ENCODE data around the gene CSNK2B.

The CSNK2B gene

DNA sequence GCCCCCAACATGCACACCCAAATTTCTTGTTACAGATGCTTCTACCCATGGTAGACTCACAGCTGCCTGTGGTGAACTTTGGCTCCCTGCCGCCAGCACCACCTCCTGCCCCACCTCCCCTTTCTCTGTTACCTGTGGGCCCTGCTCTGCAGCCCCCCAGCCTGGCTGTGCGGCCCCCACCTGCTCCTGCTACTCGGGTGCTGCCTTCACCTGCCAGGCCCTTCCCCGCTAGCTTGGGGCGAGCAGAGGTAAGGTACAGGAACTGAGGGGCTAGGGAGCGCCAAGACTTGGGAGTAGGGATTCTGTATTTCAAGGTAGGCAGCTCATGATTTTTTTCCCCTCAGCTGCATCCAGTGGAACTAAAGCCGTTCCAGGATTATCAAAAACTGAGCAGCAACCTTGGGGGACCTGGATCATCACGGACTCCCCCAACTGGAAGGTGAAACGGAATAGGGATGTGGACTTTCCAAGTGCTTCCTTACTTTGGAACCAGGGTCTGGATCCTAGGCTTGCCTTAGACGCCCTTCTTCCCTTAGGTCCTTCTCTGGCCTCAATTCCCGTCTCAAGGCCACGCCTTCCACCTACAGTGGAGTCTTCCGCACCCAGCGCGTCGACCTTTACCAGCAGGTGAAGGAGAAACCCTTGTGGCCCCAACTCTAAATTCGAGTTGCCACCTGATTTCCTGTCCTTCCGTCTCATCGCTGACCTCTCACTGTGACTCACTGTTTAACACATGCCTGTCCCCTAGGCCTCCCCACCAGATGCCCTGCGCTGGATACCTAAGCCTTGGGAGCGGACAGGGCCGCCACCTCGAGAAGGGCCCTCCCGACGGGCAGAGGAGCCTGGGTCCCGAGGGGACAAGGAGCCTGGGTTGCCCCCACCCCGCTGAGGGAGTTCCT is 28.9 kb upstream of the CSNK2B start:
- H3K36me3 ChIP-seq (ENCODE audit: low read depth): peaks cover 97% of the 10 kb centered on the region
- H3K4me3 ChIP-seq (ENCODE audit: severe bottlenecking): no peak overlapping the region
- H3K27ac ChIP-seq (ENCODE audit: poor library complexity, severe bottlenecking): no peak overlapping the region
- ATAC-seq (ENCODE audit: low read depth): no peak
- H3K9me3 ChIP-seq (ENCODE audit: severe bottlenecking): no peaks in the 10 kb centered on the region
- no peaks in the 10 kb centered on the region for H3K4me1 ChIP-seq (ENCODE audit: insufficient read depth, poor library complexity, severe bottlenecking)
- TF ChIP-seq, protein P1, sequence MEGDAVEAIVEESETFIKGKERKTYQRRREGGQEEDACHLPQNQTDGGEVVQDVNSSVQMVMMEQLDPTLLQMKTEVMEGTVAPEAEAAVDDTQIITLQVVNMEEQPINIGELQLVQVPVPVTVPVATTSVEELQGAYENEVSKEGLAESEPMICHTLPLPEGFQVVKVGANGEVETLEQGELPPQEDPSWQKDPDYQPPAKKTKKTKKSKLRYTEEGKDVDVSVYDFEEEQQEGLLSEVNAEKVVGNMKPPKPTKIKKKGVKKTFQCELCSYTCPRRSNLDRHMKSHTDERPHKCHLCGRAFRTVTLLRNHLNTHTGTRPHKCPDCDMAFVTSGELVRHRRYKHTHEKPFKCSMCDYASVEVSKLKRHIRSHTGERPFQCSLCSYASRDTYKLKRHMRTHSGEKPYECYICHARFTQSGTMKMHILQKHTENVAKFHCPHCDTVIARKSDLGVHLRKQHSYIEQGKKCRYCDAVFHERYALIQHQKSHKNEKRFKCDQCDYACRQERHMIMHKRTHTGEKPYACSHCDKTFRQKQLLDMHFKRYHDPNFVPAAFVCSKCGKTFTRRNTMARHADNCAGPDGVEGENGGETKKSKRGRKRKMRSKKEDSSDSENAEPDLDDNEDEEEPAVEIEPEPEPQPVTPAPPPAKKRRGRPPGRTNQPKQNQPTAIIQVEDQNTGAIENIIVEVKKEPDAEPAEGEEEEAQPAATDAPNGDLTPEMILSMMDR (IDR thresholded peaks at IDR 0.05; ENCODE audit: poor library complexity, severe bottlenecking): no peak
- DNase-seq (ENCODE audit: low spot score): no peak
- H3K27me3 ChIP-seq (ENCODE audit: insufficient read depth, poor library complexity, severe bottlenecking): no peaks in the 10 kb centered on the region

DNA sequence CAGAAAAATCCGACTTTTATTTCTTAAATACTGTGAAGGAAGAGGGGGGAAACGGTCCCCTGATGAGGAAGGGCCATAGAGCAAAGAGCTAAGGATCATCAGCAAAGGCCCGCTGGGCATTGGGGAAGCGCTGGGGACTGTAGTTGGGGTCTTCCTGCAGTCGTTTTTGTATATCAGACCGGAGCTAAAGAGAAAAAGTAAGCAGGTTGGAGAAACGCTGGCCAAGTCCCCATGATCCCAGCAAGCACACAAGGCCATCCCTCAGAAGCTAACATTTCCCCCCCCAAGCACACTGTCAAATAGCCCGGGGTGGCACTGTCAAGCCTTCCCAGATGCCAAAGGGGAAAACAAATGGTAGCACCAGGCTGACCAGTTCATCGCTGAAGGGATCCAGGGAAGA is 26.8 kb upstream of the CSNK2B start:
- no peak overlapping the region for H3K4me3 ChIP-seq (ENCODE audit: severe bottlenecking)
- no peaks in the 10 kb centered on the region for H3K4me1 ChIP-seq (ENCODE audit: insufficient read depth, poor library complexity, severe bottlenecking)
- no peaks in the 10 kb centered on the region for H3K9me3 ChIP-seq (ENCODE audit: severe bottlenecking)
- no peak for DNase-seq (ENCODE audit: low spot score)
- TF ChIP-seq, protein P1 (IDR thresholded peaks at IDR 0.05; ENCODE audit: poor library complexity, severe bottlenecking): no peak
- H3K36me3 ChIP-seq (ENCODE audit: low read depth): peaks cover 87% of the 10 kb centered on the region
- H3K27ac ChIP-seq (ENCODE audit: poor library complexity, severe bottlenecking): no peak overlapping the region
- no peaks in the 10 kb centered on the region for H3K27me3 ChIP-seq (ENCODE audit: insufficient read depth, poor library complexity, severe bottlenecking)
- ATAC-seq (ENCODE audit: low read depth): peak; percentile 12; the same call in 2 of the 3 replicates

DNA sequence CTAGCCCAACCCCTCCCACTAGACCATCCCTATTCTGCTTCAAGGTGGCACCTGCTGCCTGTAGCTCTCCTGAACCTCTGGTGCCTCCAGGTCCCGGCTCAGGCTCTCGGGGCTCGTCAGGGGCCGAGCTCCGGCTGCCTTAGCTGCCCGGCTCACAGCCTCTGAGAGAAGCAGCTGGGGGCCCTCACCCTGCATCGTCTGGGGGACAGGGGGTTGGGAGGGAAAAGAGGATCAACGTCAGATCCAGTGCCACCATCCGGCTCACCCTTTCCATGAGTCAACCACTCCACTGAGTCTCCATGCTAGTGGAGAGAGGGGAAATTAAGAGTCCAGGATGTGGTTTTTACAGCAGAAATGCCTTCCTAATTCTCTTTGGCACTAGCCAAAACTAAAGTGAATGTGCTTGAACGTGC is 26.4 kb upstream of the CSNK2B start:
- Histone ChIP-seq H3K27me3 (ENCODE audit: insufficient read depth, poor library complexity, severe bottlenecking) (no peaks in the 10 kb centered on the region), H3K27ac (ENCODE audit: poor library complexity, severe bottlenecking) (no peak overlapping the region), H3K36me3 (ENCODE audit: low read depth) (peaks cover 87% of the 10 kb centered on the region), H3K4me1 (ENCODE audit: insufficient read depth, poor library complexity, severe bottlenecking) (no peaks in the 10 kb centered on the region), H3K9me3 (ENCODE audit: severe bottlenecking) (no peaks in the 10 kb centered on the region), H3K4me3 (ENCODE audit: severe bottlenecking) (no peak overlapping the region)
- ATAC-seq (ENCODE audit: low read depth): peak; percentile 23; the same call in 2 of the 3 replicates
- TF ChIP-seq, protein P1 (IDR thresholded peaks at IDR 0.05; ENCODE audit: poor library complexity, severe bottlenecking): no peak
- DNase-seq (ENCODE audit: low spot score): no peak

DNA sequence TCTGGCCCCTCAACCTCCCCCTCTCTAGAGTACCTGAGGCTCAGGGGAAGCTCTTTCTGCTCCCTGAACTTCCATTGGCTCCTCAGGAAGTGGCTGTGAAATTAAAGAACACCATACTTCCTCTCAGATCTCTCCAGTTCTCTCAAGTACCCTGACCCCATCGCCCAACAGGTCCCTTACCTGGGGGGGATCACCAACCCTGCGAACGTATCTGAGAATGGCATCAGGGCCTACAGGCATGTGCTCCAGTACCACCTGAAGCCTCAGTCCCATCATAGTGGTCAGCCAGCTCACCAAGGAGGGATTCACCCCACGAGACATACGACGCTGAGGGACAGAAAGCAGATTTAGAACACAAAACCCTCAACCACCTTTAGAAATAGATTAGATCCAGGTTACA is 25.3 kb upstream of the CSNK2B start:
- DNase-seq (ENCODE audit: low spot score) (no peak), ATAC-seq (ENCODE audit: low read depth) (no peak)
- TF ChIP-seq, protein P1 (IDR thresholded peaks at IDR 0.05; ENCODE audit: poor library complexity, severe bottlenecking): no peak
- Histone ChIP-seq H3K4me3 (ENCODE audit: severe bottlenecking) (no peak overlapping the region), H3K36me3 (ENCODE audit: low read depth) (peaks cover 87% of the 10 kb centered on the region), H3K4me1 (ENCODE audit: insufficient read depth, poor library complexity, severe bottlenecking) (no peaks in the 10 kb centered on the region), H3K27me3 (ENCODE audit: insufficient read depth, poor library complexity, severe bottlenecking) (no peaks in the 10 kb centered on the region), H3K27ac (ENCODE audit: poor library complexity, severe bottlenecking) (no peak overlapping the region), H3K9me3 (ENCODE audit: severe bottlenecking) (no peaks in the 10 kb centered on the region)

DNA sequence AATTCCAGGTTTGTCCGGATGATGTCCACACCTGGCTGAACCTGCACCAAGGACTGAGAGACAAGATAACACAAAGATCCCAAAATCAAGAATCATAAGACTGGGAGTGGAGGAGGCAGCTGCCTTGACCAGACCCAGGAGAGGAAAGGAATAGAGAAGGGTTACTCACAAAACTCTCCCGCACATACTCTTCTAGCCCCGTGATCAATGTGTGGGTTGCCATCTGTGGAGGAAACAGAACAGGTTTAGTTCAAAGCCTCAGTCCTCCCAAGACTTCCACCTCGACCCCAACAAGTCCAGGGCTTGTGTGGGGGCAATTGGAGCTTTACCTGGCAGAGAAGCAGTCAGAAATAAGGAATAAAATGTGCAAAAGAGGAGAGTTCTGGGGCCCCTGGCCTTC is 24.5 kb upstream of the CSNK2B start:
- H3K27ac ChIP-seq (ENCODE audit: poor library complexity, severe bottlenecking): no peak overlapping the region
- H3K27me3 ChIP-seq (ENCODE audit: insufficient read depth, poor library complexity, severe bottlenecking): no peaks in the 10 kb centered on the region
- DNase-seq (ENCODE audit: low spot score): no peak
- H3K4me3 ChIP-seq (ENCODE audit: severe bottlenecking): no peak overlapping the region
- H3K4me1 ChIP-seq (ENCODE audit: insufficient read depth, poor library complexity, severe bottlenecking): no peaks in the 10 kb centered on the region
- ATAC-seq (ENCODE audit: low read depth): no peak
- TF ChIP-seq, protein P1 (IDR thresholded peaks at IDR 0.05; ENCODE audit: poor library complexity, severe bottlenecking): no peak
- H3K36me3 ChIP-seq (ENCODE audit: low read depth): peaks cover 87% of the 10 kb centered on the region
- H3K9me3 ChIP-seq (ENCODE audit: severe bottlenecking): no peaks in the 10 kb centered on the region
